ENCODE results near the gene IL25. TPM values are rescaled to one million over a fixed set of nuclear protein-coding genes. Genes with fewer than 3 reads are reported as not detected.

Gene IL25
- total RNA-seq, 8 experiments from 2014 or later: 0.14 to 0.66 (median 0.44) TPM; not detected in 4

DNA sequence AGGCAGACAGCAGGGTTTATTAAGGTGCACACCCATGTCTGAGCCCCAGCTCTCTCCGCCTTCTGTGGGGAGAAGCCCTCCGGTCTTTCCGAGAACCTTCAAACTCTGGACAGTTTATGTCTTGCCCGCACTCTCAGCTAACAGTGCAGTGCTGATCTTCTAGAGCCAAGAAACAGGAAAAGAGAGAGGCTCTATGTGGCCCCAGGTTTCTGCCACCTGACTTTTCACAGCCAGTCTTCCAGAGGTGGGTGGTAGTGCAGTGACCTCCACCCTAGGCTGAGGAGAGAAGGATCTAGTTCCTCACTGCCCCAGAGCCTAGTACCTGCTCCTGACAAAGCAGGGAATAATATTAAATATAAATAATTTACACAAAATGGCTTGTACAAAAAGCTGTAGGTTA lies 15.9 kb upstream of the IL25 start:
- ATAC-seq (replicated peaks in 6 of 8): no peak
- in situ Hi-C loops (cut with MboI; ENCODE audit: low pct_unique_long_range_greater_than_20kb in 2 of 9, low sequenced_read_pairs in 9 of 9, unreplicated experiment in 9 of 9): no loop called here
- Histone ChIP-seq H3K4me1 (replicated peaks in 1 of 2) (peaks cover 0 to 18% of the 10 kb centered on the region in 2 donors), H3K4me3 (no peak overlapping the region), H3K27ac (no peak overlapping the region)
- WGBS, 10 experiments: 79 to 100% (median 92%) methylated on average over 1 to 4 of the region's 4 CpGs; no CpG with 5 or more reads in 5 of the 10 experiments

DNA sequence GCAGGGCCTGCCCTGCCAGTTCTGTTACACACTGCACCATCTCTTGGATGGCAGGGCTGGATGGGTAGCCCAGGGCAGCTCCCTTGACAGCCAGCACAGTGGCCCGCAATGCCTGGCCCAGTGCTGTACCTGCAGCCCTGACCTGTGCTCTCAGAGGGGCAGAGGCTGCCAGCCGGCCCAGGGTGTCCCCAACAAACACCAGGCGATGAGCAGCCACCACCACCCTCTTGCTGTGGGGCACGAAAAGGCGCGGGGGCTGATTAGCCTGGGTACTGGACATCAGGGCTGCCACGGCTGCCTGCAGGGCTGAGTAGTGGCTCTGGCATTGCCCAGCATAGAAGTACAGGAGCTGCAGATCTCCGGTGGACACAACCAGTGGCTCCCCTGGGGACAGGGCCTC lies 15.3 kb upstream of the IL25 start:
- Histone ChIP-seq H3K4me3 (no peak overlapping the region), H3K27ac (no peak overlapping the region), H3K4me1 (replicated peaks in 1 of 2) (peaks cover 0 to 23% of the 10 kb centered on the region in 2 donors)
- no peak for ATAC-seq (replicated peaks in 6 of 8)
- 70 to 100% (median 80%) methylated on average over 1 to 6 of the region's 8 CpGs; no CpG with 5 or more reads in 5 of the 10 experiments for WGBS, 10 experiments
- in situ Hi-C loops (cut with MboI; ENCODE audit: low pct_unique_long_range_greater_than_20kb in 2 of 9, low sequenced_read_pairs in 9 of 9, unreplicated experiment in 9 of 9): no loop called here

DNA sequence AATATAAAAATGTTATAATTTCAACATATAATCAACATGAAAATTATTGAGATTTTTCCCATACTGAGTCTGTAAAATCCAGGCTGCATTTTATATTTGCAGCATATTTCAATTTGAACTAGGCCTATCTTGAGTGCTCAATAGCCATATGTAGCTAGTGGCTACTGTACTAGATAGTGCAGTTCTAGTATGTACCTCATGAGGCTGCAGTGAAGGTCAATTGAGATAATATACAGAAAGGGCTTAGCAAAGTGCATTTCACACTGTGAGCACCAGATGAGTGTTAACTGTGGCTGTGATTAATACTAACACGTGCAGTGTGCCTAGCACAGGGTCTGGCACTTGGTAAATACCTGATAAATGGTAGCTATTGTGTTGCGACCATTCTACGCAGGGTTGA lies 14.6 kb upstream of the IL25 start:
- no peak for ATAC-seq (replicated peaks in 6 of 8)
- WGBS, 10 experiments: 50 to 100% (median 72%) methylated on average over 1 to 3 of the region's 3 CpGs; no CpG with 5 or more reads in 1 of the 10 experiments
- Histone ChIP-seq H3K27ac (no peak overlapping the region), H3K4me1 (replicated peaks in 1 of 2) (peaks cover 0 to 23% of the 10 kb centered on the region in 2 donors), H3K4me3 (no peak overlapping the region)
- in situ Hi-C loops (cut with MboI; ENCODE audit: low pct_unique_long_range_greater_than_20kb in 2 of 9, low sequenced_read_pairs in 9 of 9, unreplicated experiment in 9 of 9): no loop called here

DNA sequence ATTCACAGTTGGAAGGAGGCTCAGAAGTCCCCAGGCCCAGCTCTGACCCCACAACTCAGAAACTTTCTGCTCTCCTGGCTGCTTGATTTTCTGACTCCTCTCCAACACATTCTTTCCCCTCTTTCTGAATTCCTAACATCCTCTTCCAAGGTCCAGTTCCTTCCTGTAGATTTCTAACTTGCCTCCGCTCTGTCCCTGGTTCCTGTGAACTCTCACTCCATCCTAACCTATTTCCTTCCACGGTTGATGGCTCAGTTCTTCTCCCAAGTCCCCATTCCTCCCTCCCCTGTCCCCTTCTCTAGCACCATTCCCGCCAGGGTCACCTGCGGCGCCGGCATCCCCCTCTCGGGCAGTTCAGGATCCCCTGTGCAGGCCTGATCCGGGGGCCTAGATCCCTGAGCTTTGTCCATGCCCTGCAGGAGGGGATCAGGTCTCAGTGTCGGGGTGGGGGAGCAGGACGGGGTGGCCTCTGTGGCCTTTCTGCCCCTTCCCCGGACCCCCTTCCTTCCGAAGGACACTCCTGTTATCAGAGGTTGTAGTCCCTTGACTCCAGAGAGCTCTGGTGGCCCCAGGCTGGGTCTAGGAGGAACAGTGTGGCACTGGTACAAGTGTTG lies 13.9 kb upstream of the IL25 start:
- Histone ChIP-seq H3K27ac (no peak overlapping the region), H3K4me1 (replicated peaks in 1 of 2) (peaks cover 0 to 24% of the 10 kb centered on the region in 2 donors), H3K4me3 (no peak overlapping the region)
- ATAC-seq (replicated peaks in 6 of 8): no peak
- 52 to 97% (median 72%) methylated on average over 2 to 6 of the region's 12 CpGs; no CpG with 5 or more reads in 5 of the 10 experiments for WGBS, 10 experiments
- in situ Hi-C loops (cut with MboI; ENCODE audit: low pct_unique_long_range_greater_than_20kb in 2 of 9, low sequenced_read_pairs in 9 of 9, unreplicated experiment in 9 of 9): no loop called here

DNA sequence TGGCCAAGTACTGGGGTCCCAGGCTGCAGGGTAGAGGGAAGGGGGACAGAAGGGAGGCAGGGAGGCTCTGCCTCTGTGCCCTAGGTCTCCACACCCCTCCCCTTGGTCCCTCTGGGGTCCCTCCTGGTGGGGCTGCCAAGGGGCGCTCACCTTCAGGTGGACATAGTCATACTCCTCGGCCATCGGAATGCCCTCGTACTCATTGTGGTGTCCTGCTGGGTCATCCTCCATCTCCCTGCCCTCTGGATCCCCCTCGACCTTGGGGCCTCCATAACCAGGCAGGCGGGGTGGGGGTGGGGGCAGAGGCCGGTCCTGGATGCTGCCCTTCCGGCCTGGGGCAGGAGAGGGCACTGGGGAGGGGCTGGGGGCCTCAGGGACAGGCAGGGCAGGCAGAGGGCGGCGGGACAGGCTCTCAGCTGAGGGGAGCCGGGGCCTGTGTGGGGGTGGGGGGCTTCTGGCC lies 13.4 kb upstream of the IL25 start:
- Histone ChIP-seq H3K27ac (no peak overlapping the region), H3K4me3 (no peak overlapping the region), H3K4me1 (replicated peaks in 1 of 2) (peaks cover 5 to 30% of the 10 kb centered on the region in 2 donors)
- no peak for ATAC-seq (replicated peaks in 6 of 8)
- WGBS, 10 experiments: 100% methylated on average over 2 of the region's 11 CpGs; no CpG with 5 or more reads in 9 of the 10 experiments
- in situ Hi-C loops (cut with MboI; ENCODE audit: low pct_unique_long_range_greater_than_20kb in 2 of 9, low sequenced_read_pairs in 9 of 9, unreplicated experiment in 9 of 9): no loop called here

DNA sequence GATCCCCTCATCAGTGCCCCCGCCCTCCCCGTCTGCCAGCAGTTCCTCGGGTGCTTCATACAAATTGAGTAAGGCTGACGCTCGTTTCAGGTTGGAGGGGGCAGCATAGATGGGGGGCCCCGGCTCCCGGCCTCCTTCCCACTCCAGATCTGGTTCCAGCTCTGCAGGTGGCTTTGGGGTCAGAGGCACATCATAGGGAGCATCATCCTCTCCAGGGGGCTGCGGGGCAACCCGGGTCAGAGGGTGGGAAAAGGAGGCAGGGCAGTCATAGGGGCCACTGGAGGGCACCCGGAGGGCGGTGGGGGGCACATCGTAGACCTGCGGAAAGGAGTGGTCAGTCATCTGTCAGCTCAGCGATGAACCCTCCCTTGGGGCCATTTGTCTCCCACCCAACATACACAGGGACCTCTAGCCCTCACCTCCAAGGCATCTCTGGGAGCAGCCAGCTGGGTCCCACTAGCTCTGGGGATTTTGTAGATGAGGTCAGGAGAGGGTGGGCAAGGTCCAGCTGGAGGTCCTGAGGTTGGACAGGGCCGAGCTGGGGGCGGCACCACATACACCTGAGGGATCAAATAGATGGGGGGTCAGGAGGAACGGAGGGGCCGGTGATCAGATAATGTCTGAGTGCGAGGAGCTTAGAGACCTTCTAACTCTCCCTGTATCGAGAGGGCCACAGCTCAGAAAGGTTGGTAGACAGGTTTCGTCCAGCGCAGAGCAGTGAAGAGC lies 12.7 kb upstream of the IL25 start:
- 80 to 85% methylated on average over 2 to 4 of the region's 22 CpGs; no CpG with 5 or more reads in 8 of the 10 experiments for WGBS, 10 experiments
- no peak overlapping the region for H3K27ac ChIP-seq
- in situ Hi-C loops (cut with MboI; ENCODE audit: low pct_unique_long_range_greater_than_20kb in 2 of 9, low sequenced_read_pairs in 9 of 9, unreplicated experiment in 9 of 9): no loop called here
- H3K4me1 ChIP-seq (replicated peaks in 1 of 2): peaks cover 9 to 36% of the 10 kb centered on the region in 2 donors
- no peak overlapping the region for H3K4me3 ChIP-seq
- no peak for ATAC-seq (replicated peaks in 6 of 8)

DNA sequence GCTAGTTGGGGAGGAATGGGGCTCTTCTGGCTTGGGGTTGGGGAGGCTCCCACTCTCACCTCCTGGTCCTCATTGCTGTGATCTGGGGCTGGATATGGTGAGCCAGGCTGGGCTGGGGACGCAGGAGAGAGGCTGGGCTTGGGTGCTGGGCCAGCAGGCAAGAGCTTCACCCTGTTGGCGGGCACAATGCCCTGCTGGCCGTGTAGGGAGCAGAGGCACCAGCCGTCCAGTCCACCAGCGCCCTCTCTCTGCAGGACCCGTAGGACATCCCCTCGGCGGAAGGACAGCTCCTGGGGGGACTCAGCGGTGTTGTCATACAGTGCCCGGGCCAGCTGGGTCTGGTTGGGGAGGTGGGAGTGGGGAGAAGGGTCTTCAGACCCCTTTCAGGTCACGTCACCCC lies 12.1 kb upstream of the IL25 start:
- ATAC-seq (replicated peaks in 6 of 8): no peak
- no peak overlapping the region for H3K27ac ChIP-seq

DNA sequence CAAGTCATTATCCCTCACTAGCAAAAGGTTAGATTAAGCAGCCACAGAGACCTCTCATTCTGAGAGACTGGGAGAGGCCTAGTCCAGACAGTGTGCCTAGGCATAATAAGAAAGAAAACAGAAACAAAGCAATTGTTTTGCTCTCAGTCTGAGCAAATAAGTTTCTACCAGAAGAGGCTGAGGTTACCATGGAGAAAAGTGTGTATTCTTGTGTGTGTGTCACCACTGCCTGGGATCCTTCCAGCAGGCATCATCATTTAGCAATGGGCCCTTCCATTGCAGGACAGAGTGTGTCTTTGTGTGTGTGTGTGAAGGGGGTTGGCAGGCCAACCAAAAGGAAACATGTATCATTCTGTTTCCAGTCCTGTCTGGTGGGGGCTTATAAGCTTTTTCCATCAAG lies 11.3 kb upstream of the IL25 start:
- Histone ChIP-seq H3K27ac (no peak overlapping the region), H3K4me1 (replicated peaks in 1 of 2) (peaks cover 9 to 48% of the 10 kb centered on the region in 2 donors), H3K4me3 (no peak overlapping the region)
- ATAC-seq (replicated peaks in 6 of 8): peak in 5 of 8 experiments; percentile 10 to 83 (median 50)
- in situ Hi-C loops (cut with MboI; ENCODE audit: low pct_unique_long_range_greater_than_20kb in 2 of 9, low sequenced_read_pairs in 9 of 9, unreplicated experiment in 9 of 9): no loop called here

More for the DNA sequence above, 12.1 kb upstream of the IL25 start:
- WGBS, 10 experiments: 40 to 100% (median 79%) methylated on average over 1 to 2 of the region's 11 CpGs; no CpG with 5 or more reads in 6 of the 10 experiments
- Histone ChIP-seq H3K4me1 (replicated peaks in 1 of 2) (peaks cover 9 to 43% of the 10 kb centered on the region in 2 donors), H3K4me3 (no peak overlapping the region)
- in situ Hi-C loops (cut with MboI; ENCODE audit: low pct_unique_long_range_greater_than_20kb in 2 of 9, low sequenced_read_pairs in 9 of 9, unreplicated experiment in 9 of 9): no loop called here

DNA sequence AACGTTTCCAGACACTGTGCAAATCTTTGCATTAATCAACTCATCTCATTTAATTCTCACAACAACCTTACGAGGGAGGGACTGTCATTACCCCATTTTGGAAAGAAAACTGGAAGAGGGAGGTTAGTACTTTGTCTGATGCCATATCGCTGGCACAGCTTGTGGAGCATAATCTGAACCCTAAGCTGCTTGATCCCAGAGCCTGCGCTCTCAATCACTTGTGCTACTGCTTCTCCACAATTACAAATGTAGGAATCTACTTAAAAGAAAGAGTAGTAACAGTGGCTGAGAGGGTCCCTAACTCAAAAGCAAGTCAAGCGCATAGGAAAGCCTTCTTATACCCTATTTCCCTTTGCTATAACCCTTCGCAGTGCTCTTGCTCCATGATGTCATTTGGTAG lies 10.8 kb upstream of the IL25 start:
- WGBS, 10 experiments: 50 to 100% (median 72%) methylated on average over 1 to 6 of the region's 6 CpGs; no CpG with 5 or more reads in 1 of the 10 experiments
- peaks cover 9 to 52% of the 10 kb centered on the region in 2 donors for H3K4me1 ChIP-seq (replicated peaks in 1 of 2)
- no peak overlapping the region for H3K4me3 ChIP-seq
- in situ Hi-C loops (cut with MboI; ENCODE audit: low pct_unique_long_range_greater_than_20kb in 2 of 9, low sequenced_read_pairs in 9 of 9, unreplicated experiment in 9 of 9): no loop called here
- H3K27ac ChIP-seq: no peak overlapping the region
- ATAC-seq (replicated peaks in 6 of 8): no peak

DNA sequence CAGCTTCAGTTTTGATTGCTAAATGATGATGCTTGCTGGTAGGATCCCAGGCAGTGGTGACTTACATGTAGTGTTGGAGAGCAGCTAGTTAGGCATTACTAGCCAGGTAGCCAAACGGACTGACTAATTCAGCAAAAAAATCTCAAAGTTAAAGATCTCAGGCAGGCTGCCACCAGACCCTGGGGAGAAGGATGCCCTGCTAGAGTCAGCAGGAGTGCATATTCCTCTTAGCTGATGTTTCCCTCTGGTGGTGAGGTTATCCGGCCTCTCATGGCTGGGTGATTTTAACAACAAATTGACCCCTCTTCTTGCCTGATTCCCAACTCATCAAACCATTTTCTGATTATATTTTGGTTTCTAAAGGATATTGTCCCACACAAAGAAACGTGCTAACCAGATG lies 10.4 kb upstream of the IL25 start:
- H3K4me3 ChIP-seq: no peak overlapping the region
- WGBS, 10 experiments: 16 to 86% (median 40%) methylated on average over 1 to 3 of the region's 3 CpGs; no CpG with 5 or more reads in 3 of the 10 experiments
- H3K4me1 ChIP-seq (replicated peaks in 1 of 2): peaks cover 9 to 53% of the 10 kb centered on the region in 2 donors
- no peak overlapping the region for H3K27ac ChIP-seq
- ATAC-seq (replicated peaks in 6 of 8): no peak
- in situ Hi-C loops (cut with MboI; ENCODE audit: low pct_unique_long_range_greater_than_20kb in 2 of 9, low sequenced_read_pairs in 9 of 9, unreplicated experiment in 9 of 9): no loop called here

DNA sequence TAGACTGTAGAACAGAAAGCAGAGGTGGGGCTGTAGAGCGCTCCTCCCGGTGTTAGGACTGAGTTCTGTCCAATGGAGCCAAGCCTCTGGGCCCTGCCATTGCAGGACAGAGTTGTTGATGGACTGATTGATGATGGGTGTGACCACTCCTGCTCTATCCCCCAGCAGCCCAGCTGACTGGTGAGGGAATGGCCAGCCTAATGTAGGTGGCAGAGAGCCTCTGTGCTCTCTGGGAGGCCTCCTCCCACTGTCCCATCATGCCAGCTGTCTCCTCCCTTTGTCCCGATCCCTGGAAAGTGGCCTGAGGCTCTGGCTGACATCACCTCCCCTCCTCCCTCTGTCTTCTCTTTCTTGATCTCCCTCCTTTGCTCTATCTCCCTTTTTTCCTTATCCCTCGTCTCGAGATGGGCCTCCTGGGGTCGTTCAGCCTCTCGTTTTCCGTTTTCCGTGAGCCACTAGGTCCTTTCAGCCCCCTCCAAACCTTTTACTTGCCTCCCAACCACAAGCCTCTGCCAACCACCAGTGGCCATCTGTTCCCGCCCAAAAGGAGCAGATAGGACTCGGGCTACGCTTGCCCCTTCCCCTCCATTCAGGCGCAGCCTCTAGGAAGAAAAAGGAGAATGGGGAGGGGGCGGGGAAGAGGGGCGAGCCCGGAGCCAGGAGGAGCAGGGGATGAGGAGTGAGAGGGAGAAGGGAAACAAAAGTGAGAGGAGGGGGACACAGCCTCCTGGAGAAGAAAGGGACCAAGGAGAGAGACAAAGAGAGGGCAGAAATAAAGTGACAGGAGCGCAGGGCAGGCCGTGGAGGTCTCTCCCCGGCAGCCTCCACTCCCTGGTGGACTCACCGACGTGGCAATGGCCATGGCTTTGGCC lies 8.2 kb upstream of the IL25 start:
- in situ Hi-C loops (cut with MboI; ENCODE audit: low pct_unique_long_range_greater_than_20kb in 2 of 9, low sequenced_read_pairs in 9 of 9, unreplicated experiment in 9 of 9): no loop called here
- WGBS, 10 experiments: 0 to 26% (median 13%) methylated on average over 3 to 8 of the region's 21 CpGs; no CpG with 5 or more reads in 3 of the 10 experiments

DNA sequence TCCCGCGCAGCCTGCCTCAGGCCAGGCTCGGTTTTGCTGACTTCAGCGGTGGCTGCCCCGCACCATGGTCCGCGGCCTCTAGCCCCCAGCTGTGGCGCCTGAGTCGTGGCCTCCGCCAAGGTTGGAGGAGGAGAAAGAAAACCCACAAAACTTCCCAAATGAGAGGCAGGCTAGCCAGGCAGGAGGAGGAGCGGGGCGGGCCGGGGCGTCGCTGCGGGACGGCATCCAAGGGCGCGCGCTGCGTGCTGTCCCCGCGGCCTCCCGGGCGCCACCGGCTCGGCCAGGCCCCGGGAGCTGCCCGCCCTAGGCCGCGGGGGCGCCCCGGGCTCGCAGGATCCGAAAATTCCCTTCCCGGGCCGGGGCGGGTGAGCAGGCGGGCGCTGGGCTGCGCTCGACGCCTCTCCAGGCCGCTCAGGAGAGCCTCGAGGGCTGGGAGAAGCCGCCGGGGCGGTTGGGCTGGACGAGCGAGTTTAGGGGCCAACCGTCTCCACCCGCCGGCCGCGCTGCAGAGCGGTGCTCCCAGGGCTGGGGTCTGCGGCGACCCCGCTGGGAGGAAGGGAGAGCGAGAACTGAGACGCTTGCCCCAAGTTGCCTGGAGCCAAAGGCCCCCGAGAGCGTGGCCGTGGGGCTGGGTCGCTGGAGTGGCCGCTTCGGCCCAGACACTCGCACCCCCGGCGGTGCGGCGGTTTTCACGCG lies 7.4 kb upstream of the IL25 start, which contains the start of gene EFS:
TSS of gene EFS (minus strand) at position 137 of the 696 bp plus-strand sequence. CDS start 147 bp downstream, outside the sequence.
- Histone ChIP-seq H3K4me1 (replicated peaks in 1 of 2) (peaks cover 9 to 47% of the 10 kb centered on the region in 2 donors), H3K4me3 (peak within 1 kb of the TSS in 4 of 5 donors; percentile 14 to 22 (median 17)), H3K27ac (peak within 1 kb of the TSS in 1 of 2 donors; percentile 56)
- 0 to 24% (median 8%) methylated on average over 1 to 23 of the region's 74 CpGs; no CpG with 5 or more reads in 6 of the 10 experiments for WGBS, 10 experiments
- in situ Hi-C loops (cut with MboI; ENCODE audit: low pct_unique_long_range_greater_than_20kb in 2 of 9, low sequenced_read_pairs in 9 of 9, unreplicated experiment in 9 of 9): no loop called here
- peak in 3 of 8 experiments; percentile 8 to 31 (median 12) for ATAC-seq (replicated peaks in 6 of 8)

More for the DNA sequence above, 8.2 kb upstream of the IL25 start:
- H3K4me3 ChIP-seq: no peak overlapping the region
- peak; percentile 3 to 80 (median 55) for ATAC-seq (replicated peaks in 6 of 8)
- peak overlapping the region in 1 of 2 donors; percentile 7 for H3K27ac ChIP-seq
- H3K4me1 ChIP-seq (replicated peaks in 1 of 2): peaks cover 9 to 53% of the 10 kb centered on the region in 2 donors
